WTC11 (cell line): Measurements from ENCODE around the gene DOK7.

Experiments
- EMX1 ChIP-seq: fragments of 250-450 bp; sonication (Bioruptor Pico); IDR thresholded peaks from 2 replicates; pipeline ENCODE4 v1.8.0; 2021; ENCODE audit warnings: mild to moderate bottlenecking
- NR2C2 ChIP-seq: sonication (generic); formaldehyde crosslinking; IDR thresholded peaks from 2 replicates; pipeline ENCODE4 v1.8.0; 2022; ENCODE audit warnings: mild to moderate bottlenecking, missing genetic modification reagents
- ZNF121 ChIP-seq: sonication (generic); formaldehyde crosslinking; IDR thresholded peaks from 2 replicates; pipeline ENCODE4 v1.8.0; 2023; ENCODE audit warnings: missing genetic modification reagents
- ZNF219 ChIP-seq: sonication (generic); formaldehyde crosslinking; IDR thresholded peaks from 2 replicates; pipeline ENCODE4 v1.8.0; 2023; ENCODE audit warnings: missing genetic modification reagents, mild to moderate bottlenecking, borderline replicate concordance
- TF ChIP-seq, protein P1 (sequence below): fragments of 200-600 bp; IDR thresholded peaks from 2 replicates; pipeline ENCODE4 v1.8.0; 2022; ENCODE audit warnings: antibody characterized with exemption
- TF ChIP-seq, protein P2 (sequence below): sonication (generic); formaldehyde crosslinking; IDR thresholded peaks from 2 replicates; pipeline ENCODE4 v1.8.1; 2023; ENCODE audit warnings: mild to moderate bottlenecking, missing genetic modification reagents, moderate library complexity
- TF ChIP-seq, protein P3 (sequence below): sonication (generic); formaldehyde crosslinking; IDR thresholded peaks from 2 replicates; pipeline ENCODE4 v1.8.1; 2022; ENCODE audit warnings: low read depth, missing genetic modification reagents, borderline replicate concordance

DNA sequence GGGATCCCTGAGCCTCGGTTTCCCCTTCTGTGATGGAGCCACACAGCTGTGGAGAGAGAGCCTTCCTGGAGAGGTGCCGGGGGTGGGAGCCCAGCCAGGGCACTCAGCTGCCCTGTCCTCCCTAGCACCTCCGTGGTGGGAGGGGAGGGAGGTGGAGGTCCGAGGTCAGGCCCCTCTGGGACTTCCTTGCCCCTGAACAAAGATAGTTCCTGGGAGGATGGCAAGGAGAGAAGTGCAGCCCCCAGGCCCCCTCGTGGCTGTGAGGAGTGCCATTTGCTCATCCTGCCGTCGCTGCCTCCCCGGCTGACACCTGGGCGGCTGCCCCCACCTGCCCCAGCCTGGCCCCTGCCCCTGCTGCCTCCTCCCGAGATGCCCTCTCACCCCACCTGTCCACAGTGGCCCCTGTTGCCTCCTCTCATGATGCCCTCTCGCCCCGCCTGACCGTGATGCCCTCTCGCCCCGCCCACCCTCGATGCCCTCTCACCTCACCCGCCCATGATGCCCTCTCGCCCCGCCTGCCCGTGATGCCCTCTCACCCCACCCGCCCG lies 12.7 kb downstream of the DOK7 start:
- TF ChIP-seq, protein P1, sequence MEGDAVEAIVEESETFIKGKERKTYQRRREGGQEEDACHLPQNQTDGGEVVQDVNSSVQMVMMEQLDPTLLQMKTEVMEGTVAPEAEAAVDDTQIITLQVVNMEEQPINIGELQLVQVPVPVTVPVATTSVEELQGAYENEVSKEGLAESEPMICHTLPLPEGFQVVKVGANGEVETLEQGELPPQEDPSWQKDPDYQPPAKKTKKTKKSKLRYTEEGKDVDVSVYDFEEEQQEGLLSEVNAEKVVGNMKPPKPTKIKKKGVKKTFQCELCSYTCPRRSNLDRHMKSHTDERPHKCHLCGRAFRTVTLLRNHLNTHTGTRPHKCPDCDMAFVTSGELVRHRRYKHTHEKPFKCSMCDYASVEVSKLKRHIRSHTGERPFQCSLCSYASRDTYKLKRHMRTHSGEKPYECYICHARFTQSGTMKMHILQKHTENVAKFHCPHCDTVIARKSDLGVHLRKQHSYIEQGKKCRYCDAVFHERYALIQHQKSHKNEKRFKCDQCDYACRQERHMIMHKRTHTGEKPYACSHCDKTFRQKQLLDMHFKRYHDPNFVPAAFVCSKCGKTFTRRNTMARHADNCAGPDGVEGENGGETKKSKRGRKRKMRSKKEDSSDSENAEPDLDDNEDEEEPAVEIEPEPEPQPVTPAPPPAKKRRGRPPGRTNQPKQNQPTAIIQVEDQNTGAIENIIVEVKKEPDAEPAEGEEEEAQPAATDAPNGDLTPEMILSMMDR = no peak
- TF ChIP-seq, protein P2, sequence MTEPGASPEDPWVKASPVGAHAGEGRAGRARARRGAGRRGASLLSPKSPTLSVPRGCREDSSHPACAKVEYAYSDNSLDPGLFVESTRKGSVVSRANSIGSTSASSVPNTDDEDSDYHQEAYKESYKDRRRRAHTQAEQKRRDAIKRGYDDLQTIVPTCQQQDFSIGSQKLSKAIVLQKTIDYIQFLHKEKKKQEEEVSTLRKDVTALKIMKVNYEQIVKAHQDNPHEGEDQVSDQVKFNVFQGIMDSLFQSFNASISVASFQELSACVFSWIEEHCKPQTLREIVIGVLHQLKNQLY (CRISPR knock-in tag) = no peak
- TF ChIP-seq EMX1 (CRISPR knock-in tag) (no peak), NR2C2 (CRISPR knock-in tag) (no peak), ZNF219 (CRISPR knock-in tag) (no peak), ZNF121 (no peak)
- TF ChIP-seq, protein P3, sequence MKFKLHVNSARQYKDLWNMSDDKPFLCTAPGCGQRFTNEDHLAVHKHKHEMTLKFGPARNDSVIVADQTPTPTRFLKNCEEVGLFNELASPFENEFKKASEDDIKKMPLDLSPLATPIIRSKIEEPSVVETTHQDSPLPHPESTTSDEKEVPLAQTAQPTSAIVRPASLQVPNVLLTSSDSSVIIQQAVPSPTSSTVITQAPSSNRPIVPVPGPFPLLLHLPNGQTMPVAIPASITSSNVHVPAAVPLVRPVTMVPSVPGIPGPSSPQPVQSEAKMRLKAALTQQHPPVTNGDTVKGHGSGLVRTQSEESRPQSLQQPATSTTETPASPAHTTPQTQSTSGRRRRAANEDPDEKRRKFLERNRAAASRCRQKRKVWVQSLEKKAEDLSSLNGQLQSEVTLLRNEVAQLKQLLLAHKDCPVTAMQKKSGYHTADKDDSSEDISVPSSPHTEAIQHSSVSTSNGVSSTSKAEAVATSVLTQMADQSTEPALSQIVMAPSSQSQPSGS (CRISPR knock-in tag) = no peak
